HG03066 (cell line): Measurements from ENCODE around the gene SIRPB2.

ENCODE experiments used
- ATAC-seq: cut with Tn5 transposase; IDR thresholded peaks from one replicate; pipeline ENCODE4 v1.9.1; 2021; ENCODE audit warnings: low read depth; ENCODE audit not compliant: unreplicated experiment

Gene SIRPB2

GRCh38 chr20:1473246-1474220 lies 17.7 kb downstream of the SIRPB2 start:
- no peak for ATAC-seq

GRCh38 chr20:1472556-1473245 lies 18.5 kb downstream of the SIRPB2 start:
- no peak for ATAC-seq

- ATAC-seq, result no peak
These were observed 20.0 kb downstream of the SIRPB2 start for GRCh38 chr20:1471242-1471641.

GRCh38 chr20:1469925-1470571 lies 21.2 kb downstream of the SIRPB2 start:
- no peak for ATAC-seq

DNA sequence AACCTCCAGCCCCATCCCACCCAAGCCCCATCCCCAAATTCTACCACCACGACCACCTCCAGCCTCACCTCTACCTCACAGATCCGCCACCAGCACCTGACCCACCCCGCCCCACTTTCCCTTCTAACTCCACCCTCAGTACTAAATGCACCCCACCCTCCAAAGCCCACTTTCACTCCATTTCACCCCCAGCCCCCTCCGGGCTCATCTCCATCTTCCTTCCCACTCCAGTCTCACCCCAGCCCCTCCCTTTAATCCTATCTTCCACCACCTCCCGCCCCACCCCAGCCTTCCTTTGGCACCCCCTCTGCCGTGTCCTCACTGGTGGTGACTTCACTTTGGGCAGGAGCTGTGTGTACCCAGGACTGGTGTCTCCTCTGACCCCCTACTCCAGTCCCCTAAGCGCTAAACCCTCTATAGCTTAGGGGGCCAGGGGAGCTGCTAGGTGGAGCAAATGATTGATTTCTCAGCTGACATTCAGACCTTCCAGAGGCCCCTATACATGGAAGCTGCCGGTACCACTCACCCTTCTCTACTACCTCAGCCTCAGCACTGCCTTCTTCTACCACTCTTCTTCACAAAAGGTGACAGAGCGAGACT lies 21.8 kb downstream of the SIRPB2 start:
- no peak for ATAC-seq

GRCh38 chr20:1468117-1468624 lies 23.0 kb downstream of the SIRPB2 start:
- ATAC-seq, result no peak

GRCh38 chr20:1467355-1468116 lies 23.7 kb downstream of the SIRPB2 start:
- no peak for ATAC-seq

DNA sequence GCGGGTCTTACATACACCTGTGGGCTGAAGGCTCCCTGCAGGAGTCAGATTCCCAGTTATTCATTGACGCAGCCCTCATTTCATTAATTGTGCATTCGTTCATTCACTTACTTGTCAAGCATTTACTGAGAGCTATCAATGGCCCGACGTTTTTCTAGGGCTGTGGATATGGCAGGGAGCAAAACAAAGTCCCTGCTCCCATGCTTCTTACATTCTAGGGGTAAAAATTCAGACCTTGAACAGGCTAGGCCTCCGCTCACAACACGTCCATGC lies 24.2 kb downstream of the SIRPB2 start:
- no peak for ATAC-seq

- peak; percentile 89 for ATAC-seq
These were observed 24.8 kb downstream of the SIRPB2 start, which contains the start of gene NSFL1C for GRCh38 chr20:1466211-1467081. TSS of gene NSFL1C (minus strand) at chr20:1466849. CDS start at chr20:1466824, 25 bp downstream.

GRCh38 chr20:1465470-1466210 lies 25.6 kb downstream of the SIRPB2 start:
- ATAC-seq, result no peak

GRCh38 chr20:1463971-1464570 lies 27.1 kb downstream of the SIRPB2 start:
- ATAC-seq, result no peak

- ATAC-seq, result no peak
These were observed 28.4 kb downstream of the SIRPB2 start for GRCh38 chr20:1462834-1463233.

DNA sequence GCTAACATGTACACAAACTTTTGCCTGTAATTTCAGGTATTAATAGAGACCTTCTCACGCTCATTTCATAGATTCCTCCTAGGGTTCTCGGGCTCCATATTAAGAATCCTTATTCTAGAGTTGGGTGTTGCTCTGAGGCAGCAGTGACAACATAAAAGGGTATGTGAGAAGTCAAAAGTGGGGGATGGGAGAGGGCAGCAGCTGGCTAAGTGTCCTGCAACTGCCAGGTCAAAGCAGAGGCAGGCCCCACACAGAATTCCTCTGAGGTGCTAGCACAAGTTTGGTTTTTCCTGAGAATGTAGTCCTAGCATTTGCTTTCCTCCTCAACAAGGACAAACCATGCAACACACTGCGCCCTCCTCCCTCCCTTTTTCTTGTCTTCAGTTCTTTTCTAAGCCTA lies 29.2 kb downstream of the SIRPB2 start:
- ATAC-seq, result no peak

DNA sequence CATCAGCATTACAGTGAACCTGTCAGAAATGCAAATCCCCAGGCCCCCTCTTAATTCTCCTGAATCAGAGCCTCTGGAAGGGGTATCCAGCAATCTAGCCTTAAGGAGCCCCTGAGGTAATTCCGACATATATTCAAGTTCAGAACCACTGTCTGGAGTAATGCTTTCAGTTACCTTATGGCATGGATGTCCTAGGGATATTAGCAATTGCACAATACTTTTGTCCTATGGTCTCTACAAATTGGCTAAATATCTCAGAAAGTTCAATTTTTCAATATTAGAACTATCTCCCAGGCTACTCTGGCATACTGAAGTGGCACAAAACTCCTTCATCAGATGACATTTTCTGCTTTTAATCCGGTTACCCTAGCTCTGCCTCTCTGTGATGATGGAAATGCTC lies 30.9 kb downstream of the SIRPB2 start:
- ATAC-seq, result no peak

GRCh38 chr20:1457992-1458391 lies 33.2 kb downstream of the SIRPB2 start:
- no peak for ATAC-seq

GRCh38 chr20:1456300-1456699 lies 34.9 kb downstream of the SIRPB2 start:
- no peak for ATAC-seq

DNA sequence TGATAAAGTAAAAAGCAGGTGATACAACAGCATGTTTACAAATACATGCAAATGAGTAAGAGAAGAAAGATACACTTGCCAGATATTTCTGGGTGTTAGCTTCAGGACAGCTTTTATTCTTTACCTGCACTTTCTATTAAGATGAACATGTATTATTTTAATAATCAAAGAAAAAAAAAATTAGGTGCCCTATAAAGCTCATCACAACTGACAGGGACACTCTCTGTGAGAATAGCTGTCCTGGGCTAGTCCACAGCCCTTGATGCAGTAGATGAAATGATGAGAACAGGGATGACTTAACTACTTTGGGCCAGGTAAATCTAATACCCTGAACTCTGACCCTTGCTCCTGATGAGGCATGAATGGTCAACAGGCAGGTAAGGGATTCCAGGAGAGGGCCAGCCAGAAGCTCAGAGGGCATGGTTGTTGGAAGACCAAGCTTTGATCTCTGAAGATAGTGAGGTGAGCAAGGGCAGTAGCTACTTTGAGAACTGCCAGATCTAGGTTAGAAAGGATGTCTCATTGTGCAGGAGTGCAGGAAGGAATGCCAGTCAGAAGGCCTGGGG lies 40.2 kb downstream of the SIRPB2 start:
- ATAC-seq, result no peak

- no peak for ATAC-seq
These were observed 41.9 kb downstream of the SIRPB2 start for GRCh38 chr20:1449370-1449769.
